ENCODE measurements around the gene DAAM1. TPM values are rescaled to one million over a fixed set of nuclear protein-coding genes. Genes with fewer than 3 reads are reported as not detected.

DAAM1 gene
- polyA plus RNA-seq, 5 donors = 33.6 to 64.3 (median 55.8) TPM

GRCh38 chr14:59339524-59340330, 151.3 kb downstream of the DAAM1 start:
- DNase-seq = no peak

GRCh38 chr14:59341858-59342477, 153.5 kb downstream of the DAAM1 start:
- DNase-seq = no peak

GRCh38 chr14:59342516-59343484, 154.3 kb downstream of the DAAM1 start:
- DNase-seq = no peak

- DNase-seq = no peak
These were observed 155.1 kb downstream of the DAAM1 start for GRCh38 chr14:59343585-59343984.

GRCh38 chr14:59344016-59344415, 155.5 kb downstream of the DAAM1 start:
- no peak for DNase-seq

- DNase-seq = no peak
These were observed 156.4 kb downstream of the DAAM1 start for GRCh38 chr14:59344691-59345455.

GRCh38 chr14:59346329-59346728, 157.9 kb downstream of the DAAM1 start:
- no peak for DNase-seq

- no peak for DNase-seq
These were observed 158.5 kb downstream of the DAAM1 start for GRCh38 chr14:59346796-59347510.

GRCh38 chr14:59347511-59347900, 159.0 kb downstream of the DAAM1 start:
- no peak for DNase-seq

GRCh38 chr14:59347915-59348314, 159.4 kb downstream of the DAAM1 start:
- DNase-seq = no peak

- no peak for DNase-seq
These were observed 160.8 kb downstream of the DAAM1 start for GRCh38 chr14:59349258-59349701.

GRCh38 chr14:59352961-59353360, 164.5 kb downstream of the DAAM1 start:
- no peak for DNase-seq

GRCh38 chr14:59354666-59355065, 166.2 kb downstream of the DAAM1 start:
- no peak for DNase-seq

GRCh38 chr14:59355091-59355490, 166.6 kb downstream of the DAAM1 start:
- DNase-seq = no peak

GRCh38 chr14:59356312-59356711, 167.8 kb downstream of the DAAM1 start:
- no peak for DNase-seq

- DNase-seq = no peak
These were observed 168.3 kb downstream of the DAAM1 start for GRCh38 chr14:59356767-59357166.

- DNase-seq = no peak
These were observed 169.6 kb downstream of the DAAM1 start for GRCh38 chr14:59358102-59358501.

GRCh38 chr14:59358784-59359183, 170.3 kb downstream of the DAAM1 start:
- DNase-seq = no peak

- DNase-seq = no peak
These were observed 171.1 kb downstream of the DAAM1 start for GRCh38 chr14:59359431-59360124.

GRCh38 chr14:59360233-59360632, 171.8 kb downstream of the DAAM1 start:
- no peak for DNase-seq
